Neuronal stem cell (in vitro differentiated cells): ENCODE data around the gene WNT7A.
A peak's percentile ranks its signal among the peaks of the same experiment; 100 is the strongest.

Source experiments
- DNase-seq: peaks from one replicate; pipeline ENCODE4 v3.0.0-alpha.2; 2013; ENCODE audit warnings: low spot score
- H2AFZ ChIP-seq: one replicate; pipeline ENCODE4 v1.6.1; 2013; ENCODE audit warnings: mild to moderate bottlenecking, low read length, inconsistent platforms
- H2AK5ac ChIP-seq: 2 replicates; pipeline ENCODE4 v1.6.1; 2013; ENCODE audit warnings: low read depth, mild to moderate bottlenecking, inconsistent platforms, low read length, moderate library complexity, mixed read lengths
- H2BK120ac ChIP-seq: 2 replicates; pipeline ENCODE4 v1.6.1; 2013; ENCODE audit warnings: low read depth, mild to moderate bottlenecking, inconsistent platforms, low read length, moderate library complexity, mixed read lengths
- H2BK12ac ChIP-seq: one replicate; pipeline ENCODE4 v1.6.1; 2013; ENCODE audit warnings: low read length, inconsistent platforms
- H2BK15ac ChIP-seq: 2 replicates; pipeline ENCODE4 v1.6.1; 2013; ENCODE audit warnings: mild to moderate bottlenecking, low read length, inconsistent platforms, mixed read lengths
- H2BK5ac ChIP-seq: one replicate; pipeline ENCODE4 v1.6.1; 2013; ENCODE audit warnings: inconsistent platforms, mild to moderate bottlenecking, low read length, moderate library complexity
- H3K14ac ChIP-seq: one replicate; pipeline ENCODE4 v1.6.1; 2013; ENCODE audit warnings: low read length, inconsistent platforms
- H3K18ac ChIP-seq: 2 replicates; pipeline ENCODE4 v1.6.1; 2013; ENCODE audit warnings: low read length, inconsistent platforms
- H3K23ac ChIP-seq: 2 replicates; pipeline ENCODE4 v1.6.1; 2013; ENCODE audit warnings: low read depth, mild to moderate bottlenecking, mixed read lengths, low read length, inconsistent platforms; ENCODE audit not compliant: poor library complexity
- H3K27ac ChIP-seq: replicated peaks from 3 replicates; pipeline ENCODE4 v1.5.1; 2013; ENCODE audit warnings: low read length, inconsistent platforms
- H3K27me3 ChIP-seq, 3 experiments: 2 replicates each; pipeline ENCODE4 v1.6.1; 2013; ENCODE audit warnings: low read length in 3 of 3, mild to moderate bottlenecking in 2 of 3, inconsistent platforms in 1 of 3, low read depth in 1 of 3, mixed read lengths in 1 of 3, moderate library complexity in 1 of 3; ENCODE audit not compliant: control insufficient read depth in 3 of 3, insufficient read depth in 3 of 3
- H3K36me3 ChIP-seq, 2 donors: replicated peaks in 1 of 2; 2 replicates each; pipeline ENCODE4 v1.6.1; 2013; ENCODE audit warnings: low read length in 2 of 2; ENCODE audit not compliant: control insufficient read depth in 2 of 2, insufficient read depth in 2 of 2
- H3K4ac ChIP-seq: 2 replicates; pipeline ENCODE4 v1.6.1; 2013; ENCODE audit warnings: inconsistent platforms, mild to moderate bottlenecking, low read length, moderate library complexity
- H3K4me1 ChIP-seq, 2 donors: 1 replicate in 1 of 2; 2 replicates in 1 of 2; pipeline ENCODE4 v1.6.1; 2013; ENCODE audit warnings: low read length in 2 of 2, low read depth in 1 of 2; ENCODE audit not compliant: control insufficient read depth in 2 of 2, insufficient read depth in 1 of 2
- H3K4me2 ChIP-seq: one replicate; pipeline ENCODE4 v1.6.1; 2013; ENCODE audit warnings: mild to moderate bottlenecking, low read length, inconsistent platforms; ENCODE audit not compliant: insufficient read depth, poor library complexity, severe bottlenecking
- H3K4me3 ChIP-seq, 2 donors: 2 replicates each; pipeline ENCODE4 v1.5.1; 2013; ENCODE audit warnings: low read length in 2 of 2, mild to moderate bottlenecking in 2 of 2, inconsistent platforms in 1 of 2, moderate library complexity in 1 of 2
- H3K79me1 ChIP-seq: one replicate; pipeline ENCODE4 v1.6.1; 2013; ENCODE audit warnings: low read depth, mild to moderate bottlenecking, inconsistent platforms, low read length, moderate library complexity
- H3K9ac ChIP-seq: one replicate; pipeline ENCODE4 v1.6.1; 2013; ENCODE audit warnings: mild to moderate bottlenecking, low read depth, low read length, inconsistent platforms; ENCODE audit not compliant: poor library complexity
- H3K9me3 ChIP-seq, 2 donors: replicated peaks in 1 of 2; 2 replicates each; pipeline versions ENCODE3 to v1.6.1; 2013; ENCODE audit warnings: low read length in 2 of 2, mild to moderate bottlenecking in 2 of 2, inconsistent platforms in 1 of 2, low read depth in 1 of 2, mixed read lengths in 1 of 2, moderate library complexity in 1 of 2; ENCODE audit not compliant: control insufficient read depth in 2 of 2, insufficient read depth in 1 of 2
- H4K8ac ChIP-seq: one replicate; pipeline ENCODE4 v1.6.1; 2013; ENCODE audit warnings: low read depth, mild to moderate bottlenecking, inconsistent platforms, low read length, moderate library complexity
- H4K91ac ChIP-seq: one replicate; pipeline ENCODE4 v1.6.1; 2013; ENCODE audit warnings: low read length, low read depth, mild to moderate bottlenecking, inconsistent platforms; ENCODE audit not compliant: poor library complexity
- WGBS, 2 donors: extraction: QIAGEN DNeasy Blood & Tissue Kit; methylation state at CpG; one replicate each; pipeline ENCODE4 v1.1.7; 2013; ENCODE audit warnings: missing lambda C conversion rate in 2 of 2, mixed read lengths in 1 of 2; ENCODE audit not compliant: insufficient read length in 2 of 2, insufficient replicate concordance in 1 of 2; ENCODE audit errors: extremely low coverage in 2 of 2; 5-methylcytosine and 5-hydroxymethylcytosine counted together

The WNT7A gene

DNA sequence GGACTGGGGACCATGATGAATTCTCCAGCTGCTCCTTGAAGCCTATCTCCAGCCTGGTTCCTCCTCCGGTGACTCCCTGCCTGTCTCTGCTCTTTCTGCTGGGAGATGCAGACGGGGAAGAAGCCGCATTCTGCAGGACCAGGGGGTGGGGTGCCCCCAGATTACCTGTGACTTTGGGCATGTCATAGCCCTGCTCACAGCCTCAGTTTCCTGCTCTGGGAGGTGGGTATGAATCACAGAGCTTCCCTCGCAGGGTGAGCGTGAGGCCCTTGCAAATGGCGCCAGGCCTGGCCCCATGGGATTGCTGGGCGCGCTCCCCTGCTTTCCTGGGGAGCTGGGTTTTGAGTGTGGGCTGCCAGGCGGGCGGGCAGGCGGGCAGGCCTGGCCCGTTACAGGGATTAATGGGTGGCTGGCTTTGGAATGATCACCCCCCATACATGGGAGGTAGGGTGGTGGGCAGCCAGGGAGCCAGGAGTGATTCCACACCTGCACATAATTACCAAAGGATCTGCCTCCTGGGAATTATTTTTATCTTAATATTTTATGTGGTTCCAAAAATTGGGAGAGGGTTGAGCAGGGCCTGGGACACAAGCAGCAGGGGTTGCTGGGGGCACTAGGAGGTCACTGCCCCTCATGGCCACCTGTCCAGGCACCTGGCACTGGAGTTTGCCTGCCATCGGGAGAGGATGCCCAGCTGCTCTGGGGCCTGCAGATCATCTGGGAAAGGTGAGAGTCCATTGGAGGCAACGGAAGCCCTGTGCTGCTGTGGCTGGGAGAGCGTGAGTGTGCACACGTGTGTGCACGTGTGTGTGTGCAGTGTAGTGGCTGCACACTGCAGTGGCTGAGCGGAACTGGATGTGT is 106.8 kb downstream of the WNT7A start:
- Histone ChIP-seq H2BK15ac (no peak overlapping the region), H2AK5ac (no peak overlapping the region), H4K8ac (no peak overlapping the region), H3K79me1 (peaks cover 2% of the 10 kb centered on the region), H3K23ac (peak overlapping the region; percentile 78), H2AFZ (no peak overlapping the region), H3K18ac (peak overlapping the region; percentile 60), H3K4me1 (peaks cover 2 to 6% of the 10 kb centered on the region in 2 donors), H3K27me3 (peaks cover 0 to 5% (median 0%) of the 10 kb centered on the region in 3 experiments), H2BK120ac (no peak overlapping the region), H3K4ac (no peak overlapping the region), H2BK12ac (peak overlapping the region; percentile 4), H3K9ac (no peak overlapping the region), H4K91ac (peak overlapping the region; percentile 9), H3K27ac (no peak overlapping the region), H3K4me2 (no peak overlapping the region), H3K4me3 (no peak overlapping the region), H2BK5ac (no peak overlapping the region), H3K36me3 (no peaks in the 10 kb centered on the region), H3K9me3 (no peaks in the 10 kb centered on the region), H3K14ac (peak overlapping the region; percentile 28)
- DNase-seq = no peak
- WGBS, 2 donors = no CpG with 5 or more reads among the region's 18 CpGs

DNA sequence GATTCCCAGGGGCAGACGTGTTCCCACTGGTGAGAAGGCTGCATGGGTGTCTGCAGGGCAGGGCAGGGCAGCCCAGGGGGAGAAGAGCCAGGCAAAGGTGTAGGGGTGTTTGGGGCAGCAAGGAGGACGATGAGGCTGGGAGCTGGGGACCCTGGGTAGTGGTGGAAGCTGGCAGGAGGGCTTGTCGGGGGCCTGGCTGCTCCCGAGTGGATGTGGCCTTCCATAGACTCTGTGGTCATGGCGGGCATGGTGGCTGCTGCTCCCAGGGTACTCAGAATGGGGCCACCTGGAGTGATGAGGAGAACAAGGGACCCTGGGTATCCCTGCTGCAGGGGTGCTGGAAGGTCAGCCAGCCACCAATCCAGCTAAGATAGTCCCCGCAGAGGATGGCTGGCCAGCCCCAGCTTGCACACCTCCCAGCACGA is 107.5 kb downstream of the WNT7A start:
- Histone ChIP-seq H3K4me1 (peaks cover 2 to 6% of the 10 kb centered on the region in 2 donors), H2AK5ac (peak overlapping the region; percentile 29), H4K91ac (no peak overlapping the region), H4K8ac (no peak overlapping the region), H3K4me3 (no peak overlapping the region), H3K14ac (no peak overlapping the region), H3K36me3 (no peaks in the 10 kb centered on the region), H3K27me3 (peaks cover 0 to 11% (median 0%) of the 10 kb centered on the region in 3 experiments), H3K9ac (no peak overlapping the region), H2AFZ (no peak overlapping the region), H3K18ac (peak overlapping the region; percentile 73), H2BK120ac (no peak overlapping the region), H3K23ac (peak overlapping the region; percentile 47), H2BK15ac (peak overlapping the region; percentile 34), H3K27ac (no peak overlapping the region), H3K4ac (no peak overlapping the region), H2BK12ac (no peak overlapping the region), H2BK5ac (no peak overlapping the region), H3K4me2 (no peak overlapping the region), H3K79me1 (peaks cover 2% of the 10 kb centered on the region), H3K9me3 (no peaks in the 10 kb centered on the region)
- no peak for DNase-seq
- no CpG with 5 or more reads among the region's 7 CpGs for WGBS, 2 donors

DNA sequence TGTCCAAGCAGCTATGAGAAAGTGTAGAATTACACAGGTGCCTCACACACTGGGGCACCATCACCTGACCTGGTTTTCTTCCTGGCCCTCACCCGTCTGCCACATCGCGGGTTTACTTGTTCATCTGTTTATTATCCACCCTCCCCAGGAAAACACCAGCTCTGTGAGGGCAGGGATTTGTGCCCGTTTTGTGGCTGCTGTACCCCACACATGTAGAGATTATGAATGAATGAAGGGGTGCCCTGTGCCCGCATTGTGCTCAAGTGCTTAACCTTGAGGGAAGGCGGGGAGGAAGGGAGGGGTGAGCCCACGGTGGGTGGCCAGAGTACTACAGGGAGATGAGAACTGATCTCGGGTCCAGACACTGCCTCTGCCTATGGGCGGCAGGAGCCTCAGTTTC is 108.4 kb downstream of the WNT7A start:
- no peak for DNase-seq
- WGBS, 2 donors = no CpG with 5 or more reads among the region's 9 CpGs

More for the DNA sequence above, 108.4 kb downstream of the WNT7A start:
- Histone ChIP-seq H3K27me3 (peaks cover 0 to 12% (median 0%) of the 10 kb centered on the region in 3 experiments), H3K9me3 (no peaks in the 10 kb centered on the region), H3K27ac (no peak overlapping the region), H3K9ac (no peak overlapping the region), H2BK12ac (no peak overlapping the region), H3K36me3 (no peaks in the 10 kb centered on the region), H3K23ac (peak overlapping the region; percentile 10), H4K8ac (no peak overlapping the region), H2AK5ac (peak overlapping the region; percentile 29), H3K4me3 (no peak overlapping the region), H3K4me1 (peaks cover 2 to 6% of the 10 kb centered on the region in 2 donors), H2BK120ac (no peak overlapping the region), H2AFZ (no peak overlapping the region), H2BK5ac (no peak overlapping the region), H2BK15ac (no peak overlapping the region), H3K18ac (no peak overlapping the region), H3K79me1 (peaks cover 2% of the 10 kb centered on the region), H4K91ac (no peak overlapping the region), H3K14ac (no peak overlapping the region), H3K4me2 (no peak overlapping the region), H3K4ac (no peak overlapping the region)
